OCI-LY3 (cell line): Measurements from ENCODE around the gene RPAP2.

Experiments used
- H2AFZ ChIP-seq: fragments of 200-600, 300-600 bp; shearing (Covaris generic); 2 replicates; pipeline ENCODE4 v1.6.0; 2014; ENCODE audit warnings: antibody characterized with exemption, low read depth, low read length
- H3K27ac ChIP-seq: fragments of 200-600, 300-600 bp; sonication (generic); 2 replicates; pipeline ENCODE4 v1.5.1; 2014; ENCODE audit warnings: mild to moderate bottlenecking, low read length, moderate library complexity, mixed read lengths
- H3K27me3 ChIP-seq: fragments of 200-600, 300-600 bp; sonication (generic); 2 replicates; pipeline ENCODE4 v1.6.1; 2014; ENCODE audit warnings: low read depth, low read length, mixed read lengths
- H3K36me3 ChIP-seq: fragments of 200-600, 300-600 bp; sonication (generic); replicated peaks from 2 replicates; pipeline ENCODE3; 2014; ENCODE audit warnings: low read depth, low read length, mixed read lengths
- H3K4me1 ChIP-seq: fragments of 300-600, 200-600 bp; sonication (generic); 2 replicates; pipeline ENCODE4 v1.6.1; 2014; ENCODE audit warnings: low read length, mixed read lengths
- H3K4me2 ChIP-seq: fragments of 200-600, 300-600 bp; sonication (generic); 2 replicates; pipeline ENCODE4 v1.6.1; 2014; ENCODE audit warnings: low read length, mixed read lengths
- H3K4me3 ChIP-seq: fragments of 300-600, 200-600 bp; sonication (generic); 2 replicates; pipeline ENCODE4 v1.5.1; 2014; ENCODE audit warnings: antibody characterized with exemption, mild to moderate bottlenecking, low read length, moderate library complexity
- H3K79me2 ChIP-seq: fragments of 300-600, 200-600 bp; shearing (Covaris generic); 2 replicates; pipeline ENCODE4 v1.6.1; 2014; ENCODE audit warnings: mild to moderate bottlenecking, low read length, mixed read lengths
- H3K9ac ChIP-seq: fragments of 300-600, 200-600 bp; shearing (Covaris generic); 2 replicates; pipeline ENCODE4 v1.6.0; 2014; ENCODE audit warnings: mild to moderate bottlenecking, low read length, moderate library complexity
- H3K9me3 ChIP-seq: fragments of 200-600, 300-600 bp; shearing (Covaris generic); 2 replicates; pipeline ENCODE4 v1.6.1; 2014; ENCODE audit warnings: low read length, mixed read lengths; ENCODE audit not compliant: insufficient read depth
- H4K20me1 ChIP-seq: fragments of 200-600, 300-600 bp; sonication (generic); 2 replicates; pipeline ENCODE4 v1.6.1; 2016; ENCODE audit warnings: low read length, mixed read lengths; ENCODE audit not compliant: insufficient read depth
- EZH2phosphoT487 ChIP-seq: fragments of 200-600 bp; shearing (Covaris generic); IDR thresholded peaks from 2 replicates; pipeline ENCODE4 v1.6.1; 2018; ENCODE audit warnings: antibody characterized with exemption, mixed run types, low read depth
- TF ChIP-seq, protein P1 (sequence below): fragments of 200-600, 300-600 bp; sonication (generic); IDR thresholded peaks from 2 replicates; pipeline ENCODE4 v1.5.1; 2014; ENCODE audit warnings: antibody characterized with exemption, low read length, low read depth

The RPAP2 gene

DNA sequence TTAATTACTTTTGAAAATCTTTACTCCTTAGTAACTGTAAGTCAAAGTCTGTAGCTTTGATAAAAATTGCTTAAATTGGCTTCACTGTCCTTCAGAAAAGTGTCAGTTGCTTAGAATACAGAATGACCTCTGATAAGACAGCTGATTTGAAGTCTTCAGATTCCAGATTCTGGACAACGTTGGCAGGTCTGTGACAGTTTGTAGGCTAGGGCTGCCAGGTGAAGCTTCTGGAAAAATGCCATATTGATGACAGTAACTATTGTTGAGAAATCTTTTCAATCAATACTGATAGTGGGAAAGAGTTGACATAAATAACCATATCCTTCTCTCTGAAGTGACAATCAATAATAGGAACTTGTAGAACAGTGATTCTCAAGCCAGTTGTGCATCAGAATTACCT lies 41.3 kb downstream of the RPAP2 start:
- no peak for TF ChIP-seq EZH2phosphoT487
- TF ChIP-seq, protein P1, sequence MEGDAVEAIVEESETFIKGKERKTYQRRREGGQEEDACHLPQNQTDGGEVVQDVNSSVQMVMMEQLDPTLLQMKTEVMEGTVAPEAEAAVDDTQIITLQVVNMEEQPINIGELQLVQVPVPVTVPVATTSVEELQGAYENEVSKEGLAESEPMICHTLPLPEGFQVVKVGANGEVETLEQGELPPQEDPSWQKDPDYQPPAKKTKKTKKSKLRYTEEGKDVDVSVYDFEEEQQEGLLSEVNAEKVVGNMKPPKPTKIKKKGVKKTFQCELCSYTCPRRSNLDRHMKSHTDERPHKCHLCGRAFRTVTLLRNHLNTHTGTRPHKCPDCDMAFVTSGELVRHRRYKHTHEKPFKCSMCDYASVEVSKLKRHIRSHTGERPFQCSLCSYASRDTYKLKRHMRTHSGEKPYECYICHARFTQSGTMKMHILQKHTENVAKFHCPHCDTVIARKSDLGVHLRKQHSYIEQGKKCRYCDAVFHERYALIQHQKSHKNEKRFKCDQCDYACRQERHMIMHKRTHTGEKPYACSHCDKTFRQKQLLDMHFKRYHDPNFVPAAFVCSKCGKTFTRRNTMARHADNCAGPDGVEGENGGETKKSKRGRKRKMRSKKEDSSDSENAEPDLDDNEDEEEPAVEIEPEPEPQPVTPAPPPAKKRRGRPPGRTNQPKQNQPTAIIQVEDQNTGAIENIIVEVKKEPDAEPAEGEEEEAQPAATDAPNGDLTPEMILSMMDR, result no peak
- Histone ChIP-seq H3K36me3 (peaks cover 2% of the 10 kb centered on the region), H3K79me2 (no peaks in the 10 kb centered on the region)

DNA sequence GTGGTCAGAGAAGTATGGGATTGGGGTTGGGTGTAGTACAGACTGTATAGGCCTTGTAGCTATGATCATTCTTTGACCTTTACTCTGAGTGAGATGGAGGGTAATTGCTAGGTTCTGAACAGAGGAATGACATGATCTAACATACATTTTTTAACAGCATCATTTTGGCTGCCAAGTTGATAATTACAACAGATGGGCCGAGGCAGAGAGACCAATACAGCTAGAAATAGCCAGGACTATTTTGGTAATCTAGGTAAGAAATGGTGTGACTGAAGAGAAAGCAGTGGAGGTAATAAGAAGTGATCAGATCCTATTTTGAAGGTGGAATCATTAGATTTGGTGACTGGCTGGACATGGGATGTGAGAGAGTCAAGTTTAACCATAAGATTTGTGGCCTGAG lies 43.5 kb downstream of the RPAP2 start:
- H4K20me1 ChIP-seq, result no peaks in the 10 kb centered on the region

More for the DNA sequence above, 41.3 kb downstream of the RPAP2 start:
- no peak overlapping the region for H2AFZ ChIP-seq
- H3K9me3 ChIP-seq, result no peaks in the 10 kb centered on the region
- H3K4me3 ChIP-seq, result no peak overlapping the region
- H4K20me1 ChIP-seq, result no peaks in the 10 kb centered on the region
- H3K4me1 ChIP-seq, result no peaks in the 10 kb centered on the region
- H3K4me2 ChIP-seq, result no peak overlapping the region
- H3K27ac ChIP-seq, result no peak overlapping the region
- no peaks in the 10 kb centered on the region for H3K27me3 ChIP-seq
- H3K9ac ChIP-seq, result no peak overlapping the region

DNA sequence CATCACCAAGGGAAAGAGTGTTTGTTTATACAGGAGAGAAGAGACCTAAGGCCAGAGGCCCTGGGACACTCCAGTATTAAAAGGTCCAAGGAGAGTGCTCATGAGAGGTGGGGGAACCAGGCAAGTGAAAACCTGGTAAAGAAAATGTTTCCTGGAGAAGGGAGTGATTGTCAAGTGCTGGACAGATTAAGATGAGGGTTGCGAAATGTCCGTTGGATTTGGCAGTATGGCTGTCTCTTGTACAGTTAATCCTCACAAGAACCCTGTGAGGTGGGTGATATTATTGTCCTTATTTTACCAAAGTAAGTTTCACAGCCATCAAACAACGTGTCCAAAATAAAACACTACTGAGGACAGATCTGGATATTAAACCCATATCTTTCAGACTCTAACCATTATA lies 44.2 kb downstream of the RPAP2 start:
- no peak overlapping the region for H3K4me2 ChIP-seq
- H2AFZ ChIP-seq, result no peak overlapping the region
- no peak overlapping the region for H3K9ac ChIP-seq
- TF ChIP-seq, protein P1, result no peak
- no peak for TF ChIP-seq EZH2phosphoT487
- H4K20me1 ChIP-seq, result no peaks in the 10 kb centered on the region
- H3K36me3 ChIP-seq, result peaks cover 2% of the 10 kb centered on the region
- H3K27ac ChIP-seq, result no peak overlapping the region
- H3K4me3 ChIP-seq, result no peak overlapping the region
- no peaks in the 10 kb centered on the region for H3K79me2 ChIP-seq
- no peaks in the 10 kb centered on the region for H3K27me3 ChIP-seq
- peaks cover 2% of the 10 kb centered on the region for H3K4me1 ChIP-seq
- H3K9me3 ChIP-seq, result no peaks in the 10 kb centered on the region

More for the DNA sequence above, 43.5 kb downstream of the RPAP2 start:
- no peaks in the 10 kb centered on the region for H3K79me2 ChIP-seq
- no peaks in the 10 kb centered on the region for H3K9me3 ChIP-seq
- no peak overlapping the region for H3K4me3 ChIP-seq
- no peaks in the 10 kb centered on the region for H3K27me3 ChIP-seq
- H3K9ac ChIP-seq, result no peak overlapping the region
- no peaks in the 10 kb centered on the region for H3K4me1 ChIP-seq
- TF ChIP-seq EZH2phosphoT487, result no peak
- TF ChIP-seq, protein P1, result no peak
- no peak overlapping the region for H3K27ac ChIP-seq
- H3K36me3 ChIP-seq, result peaks cover 2% of the 10 kb centered on the region
- H3K4me2 ChIP-seq, result no peak overlapping the region
- H2AFZ ChIP-seq, result no peak overlapping the region

DNA sequence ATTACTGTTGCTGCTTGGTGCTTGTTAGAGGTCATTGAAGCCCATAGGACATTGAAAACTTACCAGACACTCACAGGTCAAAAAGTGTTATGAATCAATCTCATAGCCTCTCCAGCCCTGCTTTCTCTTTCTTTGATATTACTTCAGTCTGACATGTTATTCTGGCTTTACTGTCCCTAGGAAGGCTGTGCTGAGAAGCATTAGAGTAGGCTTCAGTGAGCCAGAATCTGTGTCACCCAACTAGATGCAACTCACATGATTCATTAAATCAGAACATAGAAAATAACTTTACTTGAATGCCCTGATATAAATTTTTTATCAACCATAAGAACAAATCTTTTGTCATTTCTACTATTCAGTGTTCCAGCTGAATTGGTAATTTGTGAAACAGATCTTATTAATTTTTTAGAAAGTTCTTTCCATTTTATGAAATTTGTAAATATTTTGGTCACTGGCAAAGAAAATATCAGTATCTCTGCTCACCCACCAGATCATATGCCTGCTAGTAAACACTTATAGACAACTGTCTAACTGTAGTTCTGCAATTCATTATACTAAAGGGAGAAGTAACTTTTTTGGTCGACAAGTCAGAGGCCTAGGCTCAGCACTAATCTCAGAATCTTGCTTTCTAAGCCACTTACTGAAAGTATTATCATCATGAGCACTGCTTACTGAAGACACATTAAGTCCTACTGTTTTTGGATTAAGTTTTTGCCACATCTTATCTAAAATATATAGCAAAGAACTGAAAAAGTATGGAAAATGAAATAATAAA lies 48.2 kb downstream of the RPAP2 start:
- Histone ChIP-seq H3K4me1 (peaks cover 10% of the 10 kb centered on the region), H3K36me3 (peaks cover 5% of the 10 kb centered on the region), H3K9ac (no peak overlapping the region), H3K27me3 (no peaks in the 10 kb centered on the region), H3K4me3 (no peak overlapping the region), H3K4me2 (no peak overlapping the region), H4K20me1 (no peaks in the 10 kb centered on the region), H3K9me3 (no peaks in the 10 kb centered on the region), H2AFZ (no peak overlapping the region), H3K27ac (no peak overlapping the region), H3K79me2 (no peaks in the 10 kb centered on the region)
- TF ChIP-seq, protein P1, result no peak
- TF ChIP-seq EZH2phosphoT487, result no peak
